HG02840 (cell line): ENCODE results near the gene TMC2.

Experiments
- ATAC-seq: cut with Tn5 transposase; IDR thresholded peaks from one replicate; pipeline ENCODE4 v1.9.1; 2021; ENCODE audit warnings: mild to moderate bottlenecking, moderate library complexity, moderate number of reproducible peaks; ENCODE audit not compliant: unreplicated experiment, low FRiP score

The TMC2 gene

GRCh38 chr20:2576317-2576727, 39.9 kb downstream of the TMC2 start:
- no peak for ATAC-seq

DNA sequence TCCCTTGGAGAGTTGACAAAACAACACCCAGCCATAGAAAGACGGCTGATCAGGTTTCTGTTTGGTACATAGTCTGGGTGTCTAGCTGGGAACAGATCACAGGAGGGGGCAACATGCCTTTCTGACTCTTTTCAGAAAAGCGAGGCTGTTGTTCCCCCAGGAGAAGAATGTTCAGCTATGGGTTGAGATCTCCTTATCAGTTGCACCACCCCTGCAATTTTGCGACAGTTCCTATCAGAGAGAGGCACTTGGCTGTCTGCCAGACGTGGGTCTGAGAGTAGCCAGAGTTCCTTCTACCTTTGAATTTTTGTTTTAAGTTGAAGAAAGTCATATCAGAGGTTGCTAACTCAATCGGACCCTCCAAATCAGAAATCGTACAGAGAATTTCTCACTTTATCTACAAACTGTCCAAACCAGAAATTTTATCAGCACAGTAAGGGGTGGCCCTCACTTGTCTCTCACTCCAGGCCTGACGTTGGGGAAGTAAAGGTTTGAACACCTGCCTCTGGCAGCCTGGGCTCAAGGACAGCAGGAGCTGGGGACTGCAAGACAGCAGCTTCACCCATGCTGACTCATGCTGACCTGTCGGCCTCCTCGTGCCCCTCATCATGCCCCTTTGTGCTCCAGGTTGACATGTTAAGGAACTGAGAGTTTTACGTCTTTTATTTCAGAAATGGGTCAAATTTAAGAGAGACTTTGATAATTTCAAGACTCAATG, 42.3 kb downstream of the TMC2 start:
- ATAC-seq: no peak

GRCh38 chr20:2585811-2586210, 49.4 kb downstream of the TMC2 start:
- no peak for ATAC-seq

DNA sequence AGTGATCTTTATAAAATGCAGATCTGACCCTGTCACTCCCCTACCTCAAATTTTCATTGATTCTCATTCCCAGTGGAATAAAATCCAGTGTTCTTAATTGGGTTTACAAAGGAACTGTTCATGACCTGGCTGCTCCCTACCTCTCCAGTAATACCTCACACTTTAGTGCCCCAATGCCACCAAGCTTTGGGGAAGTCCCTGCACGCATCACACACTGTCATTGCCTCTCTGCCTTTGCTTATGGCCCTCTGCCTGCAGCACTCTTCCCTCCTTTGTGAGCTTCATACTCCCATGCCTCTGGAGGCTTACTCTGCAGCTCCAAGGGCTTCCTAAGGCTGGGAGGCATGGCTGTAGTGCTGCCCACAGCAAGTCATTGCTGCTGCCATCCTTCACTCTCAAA, 57.4 kb downstream of the TMC2 start:
- ATAC-seq: no peak

DNA sequence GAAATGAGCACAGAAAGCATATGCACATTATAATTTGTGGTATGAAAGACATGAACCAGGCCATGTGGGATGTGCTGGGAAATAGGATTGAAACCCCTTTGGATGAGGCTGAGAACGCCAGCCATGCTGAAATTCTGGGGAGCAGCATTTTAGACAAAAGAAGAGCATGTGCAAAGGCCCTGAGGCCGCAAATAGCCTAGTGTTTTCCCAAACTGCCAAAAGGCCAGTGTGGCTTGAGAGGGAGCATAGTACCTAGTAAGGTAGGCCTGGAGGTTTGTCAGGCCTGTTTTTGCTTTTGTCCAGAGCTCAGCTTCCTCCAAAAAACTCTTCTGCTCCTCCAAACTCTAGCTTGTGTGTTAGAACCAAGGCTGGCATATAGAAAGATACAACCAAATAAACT, 58.7 kb downstream of the TMC2 start:
- ATAC-seq: no peak

DNA sequence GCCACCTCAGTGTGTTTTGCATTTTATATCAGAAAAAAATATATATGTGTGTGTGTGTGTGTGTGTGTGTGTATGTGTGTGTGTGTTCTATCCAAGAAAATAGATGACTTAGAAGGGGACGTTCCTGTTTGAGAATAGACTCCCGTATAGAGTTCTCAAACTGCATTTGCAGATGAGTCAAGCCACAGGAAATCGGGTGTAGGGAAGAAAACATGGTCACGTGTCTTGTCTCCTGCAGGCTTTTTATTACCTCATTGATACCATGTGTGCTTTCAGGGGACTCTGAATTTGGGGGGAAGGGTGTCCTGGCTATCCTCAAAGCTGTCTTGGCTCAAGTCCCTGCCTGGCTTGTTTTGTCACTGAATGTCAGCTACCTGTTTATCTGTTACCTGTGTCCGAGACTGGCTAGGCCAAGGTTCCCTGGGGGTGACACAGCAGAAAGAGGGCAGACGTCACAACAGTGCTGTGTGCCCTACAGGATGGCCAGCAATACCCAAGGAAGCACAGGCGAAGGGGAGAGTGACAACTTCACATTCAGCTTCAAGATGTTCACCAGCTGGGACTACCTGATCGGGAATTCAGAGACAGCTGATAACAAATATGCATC, 60.4 kb downstream of the TMC2 start:
- ATAC-seq: no peak

- ATAC-seq: no peak
These were observed 63.1 kb downstream of the TMC2 start for GRCh38 chr20:2599288-2600006.

GRCh38 chr20:2602046-2602735, 65.8 kb downstream of the TMC2 start:
- no peak for ATAC-seq

DNA sequence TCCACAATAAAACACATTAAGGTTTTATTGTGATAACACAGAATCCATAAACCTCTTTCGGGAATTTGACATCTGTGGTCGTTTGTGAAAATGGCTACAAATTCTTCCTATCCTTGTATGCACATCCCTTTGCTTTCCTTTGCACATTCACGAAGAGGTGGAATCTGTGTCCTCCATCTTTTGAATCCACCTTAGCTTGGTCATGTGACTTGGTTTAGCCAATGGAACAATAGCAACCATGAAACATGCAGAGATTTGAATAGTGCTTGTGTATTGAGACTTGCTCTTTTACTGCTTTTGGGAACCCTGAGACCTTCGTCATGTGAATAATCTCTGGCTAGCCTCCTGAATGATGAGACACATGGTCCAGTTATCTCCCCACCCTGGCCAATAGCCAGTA, 66.4 kb downstream of the TMC2 start:
- ATAC-seq: no peak

DNA sequence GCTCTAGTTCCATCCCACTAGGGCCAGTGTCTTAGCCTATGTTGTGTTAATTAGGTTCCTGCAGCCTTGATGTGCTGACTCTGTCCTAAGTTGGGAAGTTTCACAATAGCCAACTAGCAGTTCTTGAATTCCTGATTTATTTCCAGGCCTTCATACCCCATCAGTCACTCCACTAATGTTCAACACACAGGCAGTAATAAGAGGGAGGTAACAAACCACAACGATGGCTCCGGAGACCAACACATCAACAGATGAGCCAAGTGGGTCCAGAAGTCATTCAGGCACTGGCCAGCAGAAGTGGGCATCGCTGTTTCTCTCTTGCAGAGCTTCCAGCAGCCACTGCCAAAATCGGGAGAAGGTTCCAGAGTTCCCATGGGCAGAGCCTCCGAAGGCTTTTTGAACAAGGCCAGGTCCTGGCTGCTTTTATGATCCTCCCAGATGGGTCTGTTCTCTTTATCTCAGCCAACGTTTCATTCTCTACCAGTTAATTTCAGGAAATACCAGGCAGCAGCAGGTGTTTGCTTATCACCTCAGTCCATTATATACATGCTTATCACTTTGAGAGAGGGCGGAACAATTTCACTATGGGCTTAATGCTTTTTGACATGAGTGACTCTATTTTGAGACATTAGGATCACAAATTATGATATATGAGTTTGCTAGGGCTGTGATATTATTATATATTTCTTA, 67.6 kb downstream of the TMC2 start:
- no peak for ATAC-seq

DNA sequence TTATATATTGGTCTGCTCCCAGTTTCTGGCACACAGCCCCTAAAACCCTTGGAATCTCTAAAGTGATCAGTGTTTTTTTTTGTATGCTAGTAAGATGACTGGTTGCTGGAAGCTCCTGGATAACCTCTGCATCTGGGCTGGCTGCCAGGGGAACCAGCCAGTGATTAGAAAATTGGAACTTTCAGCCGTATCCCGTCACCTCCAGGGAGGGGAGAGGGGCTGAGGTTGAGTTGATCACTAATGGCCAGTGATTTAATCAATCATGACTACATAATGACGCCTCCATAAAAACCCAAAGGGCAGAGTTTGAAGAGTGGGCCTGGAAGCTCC, 68.1 kb downstream of the TMC2 start:
- no peak for ATAC-seq

DNA sequence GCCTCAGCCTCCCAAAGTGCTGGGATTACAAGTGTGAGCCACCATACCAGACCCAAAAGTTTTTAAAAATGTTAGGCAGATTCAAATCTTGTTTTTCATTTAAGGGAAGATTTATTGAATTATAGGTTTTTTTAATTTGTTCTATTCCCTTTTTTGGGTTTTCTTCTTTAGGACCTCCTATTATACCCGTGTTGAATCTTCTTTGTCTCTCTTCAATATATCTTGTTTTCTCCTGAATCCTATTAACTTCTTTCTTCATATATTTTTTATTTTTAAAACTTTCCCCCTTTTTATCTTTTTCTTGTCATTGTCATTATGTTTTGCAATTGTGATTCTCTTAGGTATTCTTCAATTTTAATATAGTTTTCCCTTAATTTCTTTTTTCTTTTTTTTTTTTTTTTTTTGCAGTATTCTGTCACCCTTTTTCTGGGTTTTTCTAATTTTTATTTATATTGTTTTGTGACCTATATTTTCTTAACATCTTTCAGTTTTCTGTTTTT, 70.2 kb downstream of the TMC2 start:
- no peak for ATAC-seq

GRCh38 chr20:2610326-2610725, 74.0 kb downstream of the TMC2 start:
- ATAC-seq: no peak

GRCh38 chr20:2610941-2611720, 74.8 kb downstream of the TMC2 start:
- no peak for ATAC-seq

- no peak for ATAC-seq
These were observed 75.7 kb downstream of the TMC2 start for GRCh38 chr20:2612073-2612472.

DNA sequence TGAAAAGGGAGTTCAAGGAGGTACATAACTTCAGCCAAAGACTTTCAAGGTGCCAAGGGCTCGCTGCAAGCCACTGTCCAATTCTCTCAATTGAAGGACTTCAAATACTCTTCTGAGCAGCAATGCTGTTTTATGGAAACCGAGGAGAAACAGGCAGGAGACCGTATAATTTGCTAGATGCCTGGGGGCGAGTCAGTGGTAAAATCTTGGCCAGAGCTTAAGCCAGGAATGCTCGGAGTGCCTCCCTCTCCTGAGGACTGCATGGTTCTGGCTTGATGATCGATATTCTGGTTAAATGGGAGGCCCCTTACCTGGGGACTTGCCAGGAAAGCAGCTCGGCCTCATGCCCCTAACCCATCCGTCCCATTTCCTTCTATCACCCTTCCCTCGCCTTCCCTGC, 80.3 kb downstream of the TMC2 start:
- no peak for ATAC-seq

GRCh38 chr20:2617099-2617714, 80.8 kb downstream of the TMC2 start:
- ATAC-seq: no peak

DNA sequence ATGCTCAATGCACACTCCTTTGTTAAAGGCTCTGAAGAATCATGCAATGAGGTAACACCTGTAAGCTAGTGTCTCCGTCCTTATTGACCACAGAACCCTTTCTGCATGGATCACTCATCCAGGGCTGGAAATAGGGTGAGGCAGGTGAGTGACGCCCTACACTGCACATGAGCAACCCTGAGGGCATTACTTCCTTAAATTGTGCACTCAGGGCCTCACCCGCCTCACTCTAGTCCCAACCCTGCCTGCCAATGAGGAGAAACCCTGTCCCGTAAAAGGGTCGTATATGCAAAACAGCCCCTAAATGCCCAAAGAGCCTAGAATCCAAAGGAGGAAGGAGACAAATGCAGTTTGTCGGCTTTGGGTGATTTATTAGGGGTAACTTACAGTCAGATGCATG, 82.4 kb downstream of the TMC2 start:
- no peak for ATAC-seq

- ATAC-seq: no peak
These were observed 83.0 kb downstream of the TMC2 start for GRCh38 chr20:2619337-2619736.
